ENCODE data around the gene TAF4.
"Not testable (repeated sequence)": the region's sequence is repeated elsewhere in the genome, so short reads cannot be mapped to it uniquely, and the experiment has no call there.

GRCh38 chr20:61984431-61984830 lies 81.2 kb downstream of the TAF4 start:
- TF ChIP-seq OSR1 (CRISPR knock-in tag; IDR thresholded peaks at IDR 0.05); CREB5 (CRISPR knock-in tag; IDR thresholded peaks at IDR 0.05; ENCODE audit: low read depth); ZC3H10 (CRISPR knock-in tag; IDR thresholded peaks at IDR 0.05); CSDC2 (CRISPR knock-in tag; IDR thresholded peaks at IDR 0.05); POU6F1 (CRISPR knock-in tag; IDR thresholded peaks at IDR 0.05; ENCODE audit: borderline replicate concordance, low read depth): not testable (repeated sequence)
- TF ChIP-seq, protein P1, sequence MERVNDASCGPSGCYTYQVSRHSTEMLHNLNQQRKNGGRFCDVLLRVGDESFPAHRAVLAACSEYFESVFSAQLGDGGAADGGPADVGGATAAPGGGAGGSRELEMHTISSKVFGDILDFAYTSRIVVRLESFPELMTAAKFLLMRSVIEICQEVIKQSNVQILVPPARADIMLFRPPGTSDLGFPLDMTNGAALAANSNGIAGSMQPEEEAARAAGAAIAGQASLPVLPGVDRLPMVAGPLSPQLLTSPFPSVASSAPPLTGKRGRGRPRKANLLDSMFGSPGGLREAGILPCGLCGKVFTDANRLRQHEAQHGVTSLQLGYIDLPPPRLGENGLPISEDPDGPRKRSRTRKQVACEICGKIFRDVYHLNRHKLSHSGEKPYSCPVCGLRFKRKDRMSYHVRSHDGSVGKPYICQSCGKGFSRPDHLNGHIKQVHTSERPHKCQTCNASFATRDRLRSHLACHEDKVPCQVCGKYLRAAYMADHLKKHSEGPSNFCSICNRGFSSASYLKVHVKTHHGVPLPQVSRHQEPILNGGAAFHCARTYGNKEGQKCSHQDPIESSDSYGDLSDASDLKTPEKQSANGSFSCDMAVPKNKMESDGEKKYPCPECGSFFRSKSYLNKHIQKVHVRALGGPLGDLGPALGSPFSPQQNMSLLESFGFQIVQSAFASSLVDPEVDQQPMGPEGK (CRISPR knock-in tag; IDR thresholded peaks at IDR 0.05; ENCODE audit: borderline replicate concordance): not testable (repeated sequence)
- TF ChIP-seq, protein P2, sequence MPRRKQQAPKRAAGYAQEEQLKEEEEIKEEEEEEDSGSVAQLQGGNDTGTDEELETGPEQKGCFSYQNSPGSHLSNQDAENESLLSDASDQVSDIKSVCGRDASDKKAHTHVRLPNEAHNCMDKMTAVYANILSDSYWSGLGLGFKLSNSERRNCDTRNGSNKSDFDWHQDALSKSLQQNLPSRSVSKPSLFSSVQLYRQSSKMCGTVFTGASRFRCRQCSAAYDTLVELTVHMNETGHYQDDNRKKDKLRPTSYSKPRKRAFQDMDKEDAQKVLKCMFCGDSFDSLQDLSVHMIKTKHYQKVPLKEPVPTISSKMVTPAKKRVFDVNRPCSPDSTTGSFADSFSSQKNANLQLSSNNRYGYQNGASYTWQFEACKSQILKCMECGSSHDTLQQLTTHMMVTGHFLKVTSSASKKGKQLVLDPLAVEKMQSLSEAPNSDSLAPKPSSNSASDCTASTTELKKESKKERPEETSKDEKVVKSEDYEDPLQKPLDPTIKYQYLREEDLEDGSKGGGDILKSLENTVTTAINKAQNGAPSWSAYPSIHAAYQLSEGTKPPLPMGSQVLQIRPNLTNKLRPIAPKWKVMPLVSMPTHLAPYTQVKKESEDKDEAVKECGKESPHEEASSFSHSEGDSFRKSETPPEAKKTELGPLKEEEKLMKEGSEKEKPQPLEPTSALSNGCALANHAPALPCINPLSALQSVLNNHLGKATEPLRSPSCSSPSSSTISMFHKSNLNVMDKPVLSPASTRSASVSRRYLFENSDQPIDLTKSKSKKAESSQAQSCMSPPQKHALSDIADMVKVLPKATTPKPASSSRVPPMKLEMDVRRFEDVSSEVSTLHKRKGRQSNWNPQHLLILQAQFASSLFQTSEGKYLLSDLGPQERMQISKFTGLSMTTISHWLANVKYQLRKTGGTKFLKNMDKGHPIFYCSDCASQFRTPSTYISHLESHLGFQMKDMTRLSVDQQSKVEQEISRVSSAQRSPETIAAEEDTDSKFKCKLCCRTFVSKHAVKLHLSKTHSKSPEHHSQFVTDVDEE (CRISPR knock-in tag; IDR thresholded peaks at IDR 0.05): not testable (repeated sequence)
